Stimulated activated CD4-positive, alpha-beta T cell treated with anti-CD3 and anti-CD28 coated beads, Interleukin-12 subunit alpha, Interleukin-12 subunit beta, amount 100 ng/mL, for 24 hours (primary cell): Measurements from ENCODE around the gene FADS6.
"Not testable (repeated sequence)": the region's sequence is repeated elsewhere in the genome, so short reads cannot be mapped to it uniquely, and the experiment has no call there.

Experiments used
- DNase-seq, 2 experiments: peaks; one replicate each; pipeline ENCODE4 v3.0.0-alpha.2; 2020; ENCODE audit warnings: low read depth in 2 of 2

Gene FADS6

GRCh38 chr17:74920642-74921025 is 27.2 kb upstream of the FADS6 start:
- no peak for DNase-seq

DNA sequence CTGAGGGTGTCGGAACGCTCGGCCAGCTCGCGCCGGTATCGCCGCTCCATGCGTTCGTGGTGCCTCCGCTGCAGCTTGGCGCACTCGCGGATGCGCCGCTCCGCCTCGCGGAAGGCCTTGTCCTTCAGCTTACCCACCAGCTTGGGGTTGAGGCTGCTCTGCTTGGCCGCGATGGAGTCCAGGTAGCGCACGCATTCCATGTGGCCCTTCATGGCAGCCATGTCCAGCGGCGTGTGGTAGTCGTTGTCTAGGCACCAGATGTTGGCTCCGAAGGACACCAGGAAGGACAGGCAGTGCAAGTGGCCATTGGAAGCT is 26.8 kb upstream of the FADS6 start:
- no peak for DNase-seq

DNA sequence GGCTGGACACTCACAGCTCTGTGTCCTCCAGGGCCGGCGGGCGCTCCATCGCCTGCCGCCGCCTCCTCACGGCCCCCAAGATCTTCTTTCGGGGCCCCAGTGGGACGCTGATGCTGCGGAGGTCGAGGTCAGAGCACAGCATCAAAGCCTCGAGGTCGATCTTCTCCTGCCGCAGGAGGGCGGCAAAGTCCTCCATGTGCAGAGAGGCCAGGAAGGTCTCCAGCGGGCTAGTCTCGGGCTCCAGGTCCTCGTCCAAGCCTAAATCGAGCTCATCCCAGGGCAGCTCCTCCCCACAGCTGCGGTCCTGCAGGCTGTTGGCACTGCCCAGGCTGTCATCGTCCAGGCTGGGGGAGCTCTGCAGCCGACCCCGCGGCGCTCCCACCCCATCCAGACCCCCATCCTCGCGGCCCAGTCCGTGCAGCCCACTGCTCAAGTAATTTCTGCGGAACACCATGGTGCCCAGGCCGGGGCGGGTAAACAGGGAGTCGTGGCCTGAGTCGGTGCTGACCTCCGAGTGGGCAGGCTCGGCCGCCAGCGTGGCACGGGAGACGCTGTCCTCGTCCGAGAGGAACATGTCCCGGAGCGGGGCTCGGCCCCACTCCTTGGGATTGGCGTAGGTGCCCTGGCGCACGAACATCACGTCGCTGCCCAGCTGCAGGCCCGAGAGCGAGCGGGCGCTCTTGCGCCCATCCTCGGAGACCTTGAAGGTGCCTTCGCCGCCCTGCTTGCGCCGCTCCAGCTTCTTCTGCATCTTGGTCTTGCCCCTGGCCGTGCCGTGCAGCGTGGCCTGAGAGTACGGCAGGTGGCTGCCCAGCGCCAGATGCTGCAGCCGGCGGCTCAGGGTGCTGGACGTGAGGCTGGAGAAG is 26.2 kb upstream of the FADS6 start:
- no peak for DNase-seq

DNA sequence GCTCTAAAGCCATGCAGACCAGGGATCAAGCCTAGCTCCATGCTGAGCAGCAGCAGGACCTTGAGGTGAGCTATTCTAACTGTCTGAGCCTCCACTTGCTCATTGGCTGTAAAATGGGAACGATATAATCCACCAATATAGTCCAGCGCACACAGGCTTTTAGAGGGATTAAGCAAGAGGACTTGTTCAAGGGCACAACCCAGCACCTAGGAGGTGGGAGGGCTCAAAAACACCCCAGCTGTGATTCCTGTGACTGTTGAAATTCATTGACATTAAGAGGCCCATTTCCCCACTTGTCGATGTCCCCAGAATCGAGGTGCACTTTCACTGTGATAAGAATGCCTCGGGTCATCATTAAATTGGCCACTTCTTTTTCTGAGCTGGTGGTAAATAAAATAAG is 25.5 kb upstream of the FADS6 start:
- DNase-seq, result no peak

GRCh38 chr17:74917430-74917829 is 24.0 kb upstream of the FADS6 start:
- no peak for DNase-seq

GRCh38 chr17:74916851-74917199 is 23.4 kb upstream of the FADS6 start:
- DNase-seq, result no peak

GRCh38 chr17:74916136-74916850 is 22.9 kb upstream of the FADS6 start:
- DNase-seq, result no peak

GRCh38 chr17:74911423-74911822 is 18.0 kb upstream of the FADS6 start:
- DNase-seq, result not testable (repeated sequence)

DNA sequence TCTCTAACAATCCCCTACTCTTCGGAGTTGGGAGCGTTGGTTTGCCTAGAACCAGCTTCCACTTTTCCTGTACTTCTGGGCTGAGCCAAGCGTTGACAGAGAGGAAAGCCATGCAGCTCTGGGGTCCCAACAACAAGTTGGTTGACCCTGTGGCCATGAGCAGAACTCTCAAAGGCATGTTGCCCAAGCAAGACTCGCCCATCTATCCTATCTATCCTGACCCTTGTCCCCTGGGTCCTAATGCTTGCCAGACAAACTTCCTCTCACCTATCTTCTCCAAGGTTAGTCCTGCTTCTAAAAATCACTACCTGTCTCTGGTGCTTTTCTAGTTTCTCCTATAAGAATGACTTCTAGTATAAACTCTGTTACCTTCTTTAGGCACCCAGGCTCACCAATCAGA is 15.7 kb upstream of the FADS6 start:
- DNase-seq, result not testable (repeated sequence)

DNA sequence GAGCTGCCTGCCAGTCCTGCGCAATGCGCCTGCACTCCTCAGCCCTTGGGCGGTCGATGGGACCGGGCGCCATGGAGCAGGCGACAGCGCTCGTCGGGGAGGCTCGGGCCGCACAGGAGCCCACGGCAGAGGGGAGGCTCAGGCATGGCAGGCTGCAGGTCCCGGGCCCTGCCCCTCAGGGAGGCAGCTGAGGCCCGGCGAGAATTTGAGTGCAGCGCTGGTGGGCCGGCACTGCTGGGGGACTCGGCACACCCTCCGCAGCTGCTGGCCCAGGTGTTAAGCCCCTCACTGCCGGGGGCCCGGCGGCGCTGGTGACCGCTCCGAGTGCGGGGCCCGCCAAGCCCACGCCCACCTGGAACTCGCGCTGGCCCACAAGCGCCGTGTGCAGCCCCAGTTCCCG is 13.6 kb upstream of the FADS6 start:
- no peak for DNase-seq

- not testable (repeated sequence) for DNase-seq
Measured at GRCh38 chr17:74906214-74906793, 12.9 kb upstream of the FADS6 start.

DNA sequence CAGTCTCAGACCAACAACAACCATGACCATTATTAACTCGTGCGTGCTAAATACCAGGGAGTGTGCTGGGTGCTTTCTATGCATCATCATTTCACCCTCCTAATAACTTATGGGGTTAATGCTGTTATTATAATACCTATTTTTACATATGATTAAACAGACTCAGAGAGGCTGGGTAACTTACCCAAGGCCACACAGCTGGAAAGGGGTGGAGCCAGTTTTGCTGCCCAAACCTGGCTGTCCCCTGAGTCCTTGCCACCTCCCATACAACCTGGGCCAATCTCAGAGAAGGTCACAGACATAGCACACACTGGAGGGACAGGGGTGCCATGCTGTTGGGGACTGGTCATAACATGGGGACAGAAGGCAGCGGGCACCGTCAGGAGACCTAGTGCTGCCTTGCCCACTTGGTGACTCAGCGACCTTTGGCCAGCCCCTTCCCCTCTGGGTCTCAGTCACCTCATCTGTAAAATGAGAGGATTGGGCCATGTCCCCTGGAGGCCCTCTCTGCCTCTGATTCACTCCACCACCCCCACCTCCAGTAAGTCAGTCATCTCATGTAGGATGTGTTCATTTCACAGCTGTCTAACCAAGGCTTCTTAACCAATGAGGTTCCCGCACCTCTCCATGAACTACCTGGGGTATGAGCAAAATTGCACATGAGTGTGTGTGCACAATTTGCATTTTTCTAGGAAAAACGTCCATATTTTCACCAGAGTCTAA is 11.4 kb upstream of the FADS6 start:
- no peak for DNase-seq

DNA sequence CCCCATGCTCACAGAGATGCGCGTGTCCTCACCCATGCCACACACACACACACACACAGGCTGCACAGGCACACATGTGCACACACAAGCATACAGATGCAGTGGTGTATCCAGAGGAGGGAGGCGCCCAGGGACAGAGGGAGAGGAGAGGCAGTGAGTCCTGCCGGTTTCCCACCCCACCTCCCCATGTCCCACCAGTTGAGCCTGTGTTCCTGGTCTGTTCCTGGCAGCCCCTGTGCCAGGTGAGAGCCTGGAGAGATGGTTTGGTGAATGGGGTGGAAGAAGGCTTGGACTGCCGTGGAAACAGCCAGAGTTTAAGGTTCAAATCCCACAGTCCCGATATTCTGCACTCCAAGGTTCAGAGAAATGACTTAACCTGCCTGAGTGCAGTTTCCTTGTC is 10.2 kb upstream of the FADS6 start:
- DNase-seq, result no peak

DNA sequence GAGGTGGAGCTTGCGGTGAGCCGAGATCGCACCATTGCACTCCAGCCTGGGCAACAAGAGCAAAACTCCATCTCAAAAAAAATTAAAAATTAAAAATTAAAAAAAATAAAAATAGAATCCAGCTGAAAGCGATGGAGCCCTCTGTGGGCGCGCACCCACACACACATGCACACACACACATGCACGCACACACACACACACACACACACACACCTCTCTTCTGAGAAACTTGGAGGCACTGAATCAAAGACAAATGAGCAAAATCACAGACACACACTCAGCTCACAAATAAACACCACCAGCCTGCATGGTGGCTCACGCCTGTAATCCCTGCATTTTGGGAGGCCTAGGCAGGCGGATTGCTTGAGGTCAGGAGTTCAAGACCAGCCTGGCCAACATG is 9.6 kb upstream of the FADS6 start:
- no peak for DNase-seq

DNA sequence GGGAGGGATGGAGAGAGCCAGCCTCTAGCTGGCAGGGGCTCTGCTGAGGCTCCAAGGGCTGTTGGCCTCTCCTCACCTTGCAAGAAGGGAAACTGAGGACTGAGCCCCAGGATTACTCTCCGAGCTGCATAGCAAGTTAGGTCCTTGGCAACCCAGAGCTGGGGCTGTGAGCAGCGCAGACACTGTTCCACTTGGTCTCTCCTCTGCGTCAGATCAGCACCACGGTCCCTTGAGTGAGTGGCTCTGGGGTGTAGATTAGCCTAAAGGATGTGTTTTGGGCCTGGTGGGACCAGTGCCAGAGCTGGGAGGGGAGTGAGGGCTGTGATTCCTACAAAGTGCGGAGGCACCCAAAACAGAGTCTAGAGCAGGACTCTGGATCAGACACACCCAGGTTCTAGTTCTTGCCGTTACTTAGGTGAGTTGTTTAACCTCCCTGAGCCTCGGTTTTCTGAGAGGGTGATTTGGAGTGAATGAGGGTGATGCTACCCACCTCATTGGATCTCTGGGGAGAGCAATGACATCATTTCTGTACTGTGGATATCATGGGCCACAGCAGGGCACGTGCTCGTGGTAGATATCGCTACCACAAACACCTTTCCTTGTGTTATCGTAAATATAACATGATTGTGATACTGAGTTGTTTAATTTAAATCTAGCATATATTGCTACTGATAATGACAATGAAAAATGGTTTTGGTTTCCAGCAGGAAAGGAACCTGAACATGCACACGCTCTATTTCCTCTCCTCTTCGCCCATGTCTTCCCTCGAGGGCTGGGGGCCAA is 8.1 kb upstream of the FADS6 start:
- DNase-seq, result no peak

- no peak for DNase-seq
Measured at GRCh38 chr17:74900208-74900607, 6.8 kb upstream of the FADS6 start.

DNA sequence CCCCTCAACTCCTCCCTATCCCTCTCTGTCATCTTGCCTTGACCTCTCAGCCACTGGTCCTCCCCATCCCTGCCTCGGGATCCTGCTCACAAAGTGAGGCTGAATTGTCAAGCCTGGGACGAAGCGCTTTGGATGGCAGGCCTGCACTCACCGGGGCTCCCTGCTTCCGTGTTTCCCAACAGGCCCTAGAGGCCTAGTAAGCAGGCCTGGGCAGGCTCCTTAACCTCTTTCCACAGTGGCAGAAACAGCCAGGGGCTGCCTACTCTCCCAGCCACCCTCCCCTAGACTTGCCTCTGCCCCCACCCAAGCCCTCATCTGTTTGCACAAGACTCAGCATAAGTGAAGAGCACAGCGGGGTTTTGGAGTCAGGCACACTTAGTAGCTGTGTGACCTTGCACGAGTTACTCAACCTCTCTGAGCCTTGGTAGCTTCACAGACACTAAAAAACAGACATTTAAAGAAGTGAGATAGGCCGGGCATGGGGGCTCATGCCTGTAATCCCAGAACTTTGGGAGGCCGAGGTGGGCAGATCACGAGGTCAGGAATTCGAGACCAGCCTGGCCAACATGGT is 5.0 kb upstream of the FADS6 start:
- no peak for DNase-seq

- DNase-seq, result no peak
Measured at GRCh38 chr17:74893936-74894671, 671 bp upstream of the FADS6 start.

GRCh38 chr17:74892013-74892841 is 1.2 kb downstream of the FADS6 start:
- no peak for DNase-seq

DNA sequence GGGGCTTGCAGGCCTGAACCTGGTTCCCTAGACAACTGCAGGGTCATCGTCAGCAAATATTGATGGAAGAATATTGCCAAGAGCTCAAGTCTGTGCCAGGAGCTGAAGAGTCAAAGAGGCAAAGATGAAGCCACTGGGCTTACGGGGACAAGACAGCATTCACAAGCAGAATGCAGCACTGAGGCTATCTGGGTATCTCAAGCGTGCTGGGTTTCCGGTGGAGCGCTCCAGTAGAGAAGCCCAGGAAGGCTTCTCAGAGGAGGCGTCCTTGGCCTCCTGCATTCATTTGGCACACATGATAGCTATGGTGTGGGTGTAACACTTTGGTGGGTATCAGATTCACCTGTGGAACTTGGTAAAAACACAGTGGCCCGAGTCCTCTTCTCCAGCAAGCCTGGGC is 2.9 kb downstream of the FADS6 start:
- DNase-seq, result no peak
